ENCODE results near the gene SEMA3E. TPM values are rescaled to one million over a fixed set of nuclear protein-coding genes. Genes with fewer than 3 reads are reported as not detected.

SEMA3E gene
- total RNA-seq, 1 donor = 16.1 TPM

- no peak for DNase-seq (ENCODE audit: low read depth)
- no peak for TF ChIP-seq CTCF (IDR thresholded peaks at IDR 0.05; ENCODE audit: insufficient read depth, low read length)
- no peak overlapping the region for H3K4me3 ChIP-seq (ENCODE audit: low read depth, low read length)
Observed at GRCh38 chr7:83614112-83614511, 34.8 kb downstream of the SEMA3E start.

- DNase-seq (ENCODE audit: low read depth) = no peak
- no peak overlapping the region for H3K4me3 ChIP-seq (ENCODE audit: low read depth, low read length)
- TF ChIP-seq CTCF (IDR thresholded peaks at IDR 0.05; ENCODE audit: insufficient read depth, low read length) = no peak
Observed at GRCh38 chr7:83613232-83613631, 35.7 kb downstream of the SEMA3E start.

- no peak for DNase-seq (ENCODE audit: low read depth)
- no peak for TF ChIP-seq CTCF (IDR thresholded peaks at IDR 0.05; ENCODE audit: insufficient read depth, low read length)
- no peak overlapping the region for H3K4me3 ChIP-seq (ENCODE audit: low read depth, low read length)
Observed at GRCh38 chr7:83611776-83612175, 37.2 kb downstream of the SEMA3E start.

GRCh38 chr7:83610649-83611304 is 38.2 kb downstream of the SEMA3E start:
- H3K4me3 ChIP-seq (ENCODE audit: low read depth, low read length) = no peak overlapping the region
- no peak for TF ChIP-seq CTCF (IDR thresholded peaks at IDR 0.05; ENCODE audit: insufficient read depth, low read length)
- DNase-seq (ENCODE audit: low read depth) = no peak

GRCh38 chr7:83608716-83609115 is 40.2 kb downstream of the SEMA3E start:
- H3K4me3 ChIP-seq (ENCODE audit: low read depth, low read length) = no peak overlapping the region
- no peak for TF ChIP-seq CTCF (IDR thresholded peaks at IDR 0.05; ENCODE audit: insufficient read depth, low read length)
- DNase-seq (ENCODE audit: low read depth) = no peak

GRCh38 chr7:83603649-83604048 is 45.3 kb downstream of the SEMA3E start:
- no peak for DNase-seq (ENCODE audit: low read depth)
- no peak overlapping the region for H3K4me3 ChIP-seq (ENCODE audit: low read depth, low read length)
- no peak for TF ChIP-seq CTCF (IDR thresholded peaks at IDR 0.05; ENCODE audit: insufficient read depth, low read length)

GRCh38 chr7:83599131-83599530 is 49.8 kb downstream of the SEMA3E start:
- H3K4me3 ChIP-seq (ENCODE audit: low read depth, low read length) = no peak overlapping the region
- TF ChIP-seq CTCF (IDR thresholded peaks at IDR 0.05; ENCODE audit: insufficient read depth, low read length) = no peak
- DNase-seq (ENCODE audit: low read depth) = no peak

Measured in fibroblast of the aortic adventitia (primary cell).